Measurements from ENCODE around the gene DCAF6. TPM values are rescaled to one million over a fixed set of nuclear protein-coding genes. Genes with fewer than 3 reads are reported as not detected.

DCAF6 gene
- total and polyA plus RNA-seq, 4 donors: 19.7 to 120 (median 28.2) TPM

- H3K36me3 ChIP-seq (ENCODE audit: control insufficient read depth in 4 of 4, insufficient read depth in 4 of 4, low read length in 4 of 4): peaks cover 0 to 4% (median 2%) of the 10 kb centered on the region in 4 donors
- H3K4me3 ChIP-seq: no peak overlapping the region
- H3K4me1 ChIP-seq (ENCODE audit: control insufficient read depth in 5 of 5, insufficient read depth in 5 of 5, low read length in 5 of 5): peaks cover 0 to 6% (median 2%) of the 10 kb centered on the region in 5 donors
- H3K9ac ChIP-seq (ENCODE audit: insufficient read depth in 1 of 2, low read length in 2 of 2): no peak overlapping the region
- H3K27ac ChIP-seq (ENCODE audit: low read depth in 1 of 2, low read length in 1 of 2): no peak overlapping the region
- TF ChIP-seq CTCF (IDR thresholded peaks at IDR 0.05; ENCODE audit: control extremely low read depth, extremely low read depth): no peak
- DNase-seq (no peak), ATAC-seq (ENCODE audit: insufficient read depth, low FRiP score) (no peak)
- 98 to 100% methylated on average over 2 of the region's 2 CpGs for WGBS, 2 donors
- no peaks in the 10 kb centered on the region for H3K27me3 ChIP-seq (ENCODE audit: control insufficient read depth in 3 of 3, insufficient read depth in 3 of 3, low read length in 2 of 3)
- H3K9me3 ChIP-seq (ENCODE audit: control insufficient read depth in 4 of 4, insufficient read depth in 3 of 4, low read length in 3 of 4): peaks cover 0 to 2% (median 0%) of the 10 kb centered on the region in 4 donors
Observed at GRCh38 chr1:167940264-167940663, 3.8 kb downstream of the DCAF6 start.

GRCh38 chr1:167943541-167943940 is 7.1 kb downstream of the DCAF6 start:
- no peak for TF ChIP-seq CTCF (IDR thresholded peaks at IDR 0.05; ENCODE audit: control extremely low read depth, extremely low read depth)
- Histone ChIP-seq H3K4me3 (no peak overlapping the region), H3K27me3 (ENCODE audit: control insufficient read depth in 3 of 3, insufficient read depth in 3 of 3, low read length in 2 of 3) (no peaks in the 10 kb centered on the region), H3K9me3 (ENCODE audit: control insufficient read depth in 4 of 4, insufficient read depth in 3 of 4, low read length in 3 of 4) (no peaks in the 10 kb centered on the region), H3K27ac (ENCODE audit: low read depth in 1 of 2, low read length in 1 of 2) (no peak overlapping the region), H3K4me1 (ENCODE audit: control insufficient read depth in 5 of 5, insufficient read depth in 5 of 5, low read length in 5 of 5) (peaks cover 0 to 5% (median 2%) of the 10 kb centered on the region in 5 donors), H3K36me3 (ENCODE audit: control insufficient read depth in 4 of 4, insufficient read depth in 4 of 4, low read length in 4 of 4) (peaks cover 0 to 4% (median 2%) of the 10 kb centered on the region in 4 donors), H3K9ac (ENCODE audit: insufficient read depth in 1 of 2, low read length in 2 of 2) (no peak overlapping the region)
- no peak for DNase-seq
- WGBS, 2 donors: 88 to 94% methylated on average over 9 of the region's 9 CpGs
- ATAC-seq (ENCODE audit: insufficient read depth, low FRiP score): no peak

GRCh38 chr1:167947733-167948132 is 11.2 kb downstream of the DCAF6 start:
- peaks cover 0 to 6% (median 4%) of the 10 kb centered on the region in 4 donors for H3K36me3 ChIP-seq (ENCODE audit: control insufficient read depth in 4 of 4, insufficient read depth in 4 of 4, low read length in 4 of 4)
- no peak for TF ChIP-seq CTCF (IDR thresholded peaks at IDR 0.05; ENCODE audit: control extremely low read depth, extremely low read depth)
- H3K27ac ChIP-seq (ENCODE audit: low read depth in 1 of 2, low read length in 1 of 2): no peak overlapping the region
- H3K4me1 ChIP-seq (ENCODE audit: control insufficient read depth in 5 of 5, insufficient read depth in 5 of 5, low read length in 5 of 5): peaks cover 0 to 9% (median 0%) of the 10 kb centered on the region in 5 donors
- H3K9me3 ChIP-seq (ENCODE audit: control insufficient read depth in 4 of 4, insufficient read depth in 3 of 4, low read length in 3 of 4): no peaks in the 10 kb centered on the region
- ATAC-seq (ENCODE audit: insufficient read depth, low FRiP score) (no peak), DNase-seq (no peak)
- no peak overlapping the region for H3K4me3 ChIP-seq
- WGBS, 2 donors: 78 to 91% methylated on average over 2 of the region's 2 CpGs
- H3K9ac ChIP-seq (ENCODE audit: insufficient read depth in 1 of 2, low read length in 2 of 2): no peak overlapping the region
- H3K27me3 ChIP-seq (ENCODE audit: control insufficient read depth in 3 of 3, insufficient read depth in 3 of 3, low read length in 2 of 3): no peaks in the 10 kb centered on the region

- no peak for TF ChIP-seq CTCF (IDR thresholded peaks at IDR 0.05; ENCODE audit: control extremely low read depth, extremely low read depth)
- Histone ChIP-seq H3K9me3 (ENCODE audit: control insufficient read depth in 4 of 4, insufficient read depth in 3 of 4, low read length in 3 of 4) (no peaks in the 10 kb centered on the region), H3K36me3 (ENCODE audit: control insufficient read depth in 4 of 4, insufficient read depth in 4 of 4, low read length in 4 of 4) (peaks cover 2 to 14% (median 10%) of the 10 kb centered on the region in 4 donors), H3K27me3 (ENCODE audit: control insufficient read depth in 3 of 3, insufficient read depth in 3 of 3, low read length in 2 of 3) (no peaks in the 10 kb centered on the region), H3K9ac (ENCODE audit: insufficient read depth in 1 of 2, low read length in 2 of 2) (no peak overlapping the region), H3K4me3 (no peak overlapping the region), H3K4me1 (ENCODE audit: control insufficient read depth in 5 of 5, insufficient read depth in 5 of 5, low read length in 5 of 5) (peaks cover 0 to 9% (median 0%) of the 10 kb centered on the region in 5 donors), H3K27ac (ENCODE audit: low read depth in 1 of 2, low read length in 1 of 2) (no peak overlapping the region)
- ATAC-seq (ENCODE audit: insufficient read depth, low FRiP score) (no peak), DNase-seq (no peak)
- 93 to 96% methylated on average over 3 of the region's 3 CpGs for WGBS, 2 donors
Observed at GRCh38 chr1:167949785-167950184, 13.3 kb downstream of the DCAF6 start.

Data from lung (tissue), 12 donors.